NB4 (cell line): Measurements from ENCODE around the gene ALDOA.

Source experiments
- DNase-seq: peaks from one replicate; pipeline ENCODE4 v3.0.0; 2010; ENCODE audit warnings: low read depth
- H3K4me3 ChIP-seq: one replicate; pipeline ENCODE4 v1.5.1; 2011; ENCODE audit warnings: mild to moderate bottlenecking, low read depth, low read length, moderate library complexity
- MYC ChIP-seq: IDR thresholded peaks from 2 replicates; pipeline ENCODE4 v1.6.1; 2011; ENCODE audit warnings: low read depth, low read length
- POLR2A ChIP-seq: IDR thresholded peaks from 2 replicates; pipeline ENCODE4 v1.6.1; 2011; ENCODE audit warnings: mild to moderate bottlenecking; ENCODE audit not compliant: insufficient read length; ENCODE audit errors: extremely low read depth
- TF ChIP-seq, protein P1 (sequence below): IDR thresholded peaks from 2 replicates; pipeline ENCODE4 v1.6.1; 2011; ENCODE audit warnings: low read depth, low read length
- TF ChIP-seq, protein P2 (sequence below): IDR thresholded peaks from one replicate; pipeline ENCODE4 v1.5.1; 2012; ENCODE audit warnings: low read depth, low read length

Gene ALDOA

DNA sequence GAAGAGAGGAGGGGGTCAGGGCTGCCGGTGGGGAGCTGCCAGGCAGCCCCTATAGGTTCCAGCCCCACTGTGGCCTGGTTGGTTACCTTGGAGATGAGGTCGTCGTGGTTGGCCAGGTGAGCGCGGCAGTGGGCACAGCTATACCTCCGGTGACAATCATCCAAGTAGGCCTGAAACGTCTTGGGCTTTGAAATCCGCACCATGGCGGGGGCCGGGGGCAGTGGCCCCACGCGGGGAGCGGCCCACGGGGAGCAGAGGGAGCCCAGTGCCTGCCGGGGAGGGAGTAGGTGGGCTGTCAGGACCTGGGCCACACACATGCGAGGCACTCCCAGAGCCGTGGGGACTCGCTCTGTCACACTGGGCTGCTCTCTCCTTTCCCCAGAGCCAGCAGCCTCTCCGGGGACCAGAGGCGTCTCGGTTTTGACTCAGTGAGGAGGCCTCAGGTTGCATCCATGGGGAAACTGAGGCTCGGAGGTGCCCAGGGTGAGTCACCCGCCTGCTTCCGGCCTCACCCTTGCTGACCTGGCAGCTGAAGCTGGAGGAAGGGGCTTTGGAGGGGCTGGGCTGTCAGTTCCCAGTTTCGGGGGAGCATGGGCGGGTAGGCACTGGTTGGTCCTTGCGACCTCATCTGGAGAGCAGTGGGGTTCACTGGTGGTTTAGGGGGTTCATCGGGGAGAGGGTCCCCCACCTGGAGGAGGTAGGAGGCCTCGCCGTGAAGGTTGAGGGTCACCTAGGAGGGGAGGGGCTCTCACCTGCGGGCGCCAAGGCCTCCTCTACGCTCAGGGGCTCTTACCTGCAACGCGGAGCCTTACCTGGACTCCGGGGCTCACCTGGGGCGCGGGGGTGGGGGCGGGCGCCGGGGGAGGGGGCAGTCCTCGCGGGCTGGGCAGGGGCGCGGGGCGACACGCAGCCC, 29.9 kb downstream of the ALDOA start:
- TF ChIP-seq MYC: no peak
- TF ChIP-seq POLR2A: no peak
- TF ChIP-seq, protein P1, sequence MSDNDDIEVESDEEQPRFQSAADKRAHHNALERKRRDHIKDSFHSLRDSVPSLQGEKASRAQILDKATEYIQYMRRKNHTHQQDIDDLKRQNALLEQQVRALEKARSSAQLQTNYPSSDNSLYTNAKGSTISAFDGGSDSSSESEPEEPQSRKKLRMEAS: no peak
- TF ChIP-seq, protein P2, sequence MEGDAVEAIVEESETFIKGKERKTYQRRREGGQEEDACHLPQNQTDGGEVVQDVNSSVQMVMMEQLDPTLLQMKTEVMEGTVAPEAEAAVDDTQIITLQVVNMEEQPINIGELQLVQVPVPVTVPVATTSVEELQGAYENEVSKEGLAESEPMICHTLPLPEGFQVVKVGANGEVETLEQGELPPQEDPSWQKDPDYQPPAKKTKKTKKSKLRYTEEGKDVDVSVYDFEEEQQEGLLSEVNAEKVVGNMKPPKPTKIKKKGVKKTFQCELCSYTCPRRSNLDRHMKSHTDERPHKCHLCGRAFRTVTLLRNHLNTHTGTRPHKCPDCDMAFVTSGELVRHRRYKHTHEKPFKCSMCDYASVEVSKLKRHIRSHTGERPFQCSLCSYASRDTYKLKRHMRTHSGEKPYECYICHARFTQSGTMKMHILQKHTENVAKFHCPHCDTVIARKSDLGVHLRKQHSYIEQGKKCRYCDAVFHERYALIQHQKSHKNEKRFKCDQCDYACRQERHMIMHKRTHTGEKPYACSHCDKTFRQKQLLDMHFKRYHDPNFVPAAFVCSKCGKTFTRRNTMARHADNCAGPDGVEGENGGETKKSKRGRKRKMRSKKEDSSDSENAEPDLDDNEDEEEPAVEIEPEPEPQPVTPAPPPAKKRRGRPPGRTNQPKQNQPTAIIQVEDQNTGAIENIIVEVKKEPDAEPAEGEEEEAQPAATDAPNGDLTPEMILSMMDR: no peak
- no peak overlapping the region for H3K4me3 ChIP-seq
- no peak for DNase-seq

DNA sequence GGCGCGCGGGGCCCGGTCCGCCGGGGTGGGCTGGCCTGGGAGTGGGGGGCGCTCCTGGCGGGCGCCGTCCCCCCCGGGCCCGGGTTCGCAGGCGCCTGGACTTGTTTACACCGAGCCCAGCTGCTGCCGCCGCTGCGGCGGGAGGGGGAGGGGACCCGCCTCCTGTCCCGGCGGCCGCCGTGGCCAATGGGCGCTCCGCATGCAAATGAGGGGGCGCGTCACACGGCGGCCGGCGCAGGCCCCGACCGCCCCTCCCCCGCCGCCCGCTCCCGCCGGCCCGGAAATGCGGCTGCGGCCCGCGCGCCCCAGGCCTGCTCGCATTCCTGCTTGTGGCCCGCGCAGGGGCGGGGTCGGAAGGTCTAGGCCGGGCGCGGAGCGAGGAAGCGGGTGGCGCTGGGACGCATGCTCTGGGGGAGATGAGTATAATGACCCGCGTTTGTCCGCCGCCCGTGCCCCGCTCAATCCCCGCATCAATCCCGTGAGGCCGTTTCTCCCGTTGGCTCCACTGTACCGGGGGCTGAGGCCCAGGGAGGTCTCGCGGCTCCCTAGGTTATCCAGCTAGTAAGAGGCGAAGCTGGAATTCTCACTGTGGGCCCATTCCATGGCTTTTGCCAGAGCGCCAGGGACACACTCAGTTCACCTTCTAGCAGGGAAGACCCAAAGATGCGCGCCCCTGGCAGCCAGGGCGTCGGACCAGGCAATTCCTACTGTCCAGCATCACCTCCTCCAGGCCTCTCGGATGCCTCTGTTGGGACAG, 30.7 kb downstream of the ALDOA start, which contains the start of gene YPEL3:
YPEL3 (minus strand) TSS at position 109 of the 757 bp plus-strand sequence. CDS start 731 bp downstream, outside the sequence.
- DNase-seq: peak; percentile 76
- H3K4me3 ChIP-seq: no peak within 1 kb of the TSS
- TF ChIP-seq, protein P2: no peak
- TF ChIP-seq POLR2A (no peak), MYC (no peak)
- TF ChIP-seq, protein P1: no peak

DNA sequence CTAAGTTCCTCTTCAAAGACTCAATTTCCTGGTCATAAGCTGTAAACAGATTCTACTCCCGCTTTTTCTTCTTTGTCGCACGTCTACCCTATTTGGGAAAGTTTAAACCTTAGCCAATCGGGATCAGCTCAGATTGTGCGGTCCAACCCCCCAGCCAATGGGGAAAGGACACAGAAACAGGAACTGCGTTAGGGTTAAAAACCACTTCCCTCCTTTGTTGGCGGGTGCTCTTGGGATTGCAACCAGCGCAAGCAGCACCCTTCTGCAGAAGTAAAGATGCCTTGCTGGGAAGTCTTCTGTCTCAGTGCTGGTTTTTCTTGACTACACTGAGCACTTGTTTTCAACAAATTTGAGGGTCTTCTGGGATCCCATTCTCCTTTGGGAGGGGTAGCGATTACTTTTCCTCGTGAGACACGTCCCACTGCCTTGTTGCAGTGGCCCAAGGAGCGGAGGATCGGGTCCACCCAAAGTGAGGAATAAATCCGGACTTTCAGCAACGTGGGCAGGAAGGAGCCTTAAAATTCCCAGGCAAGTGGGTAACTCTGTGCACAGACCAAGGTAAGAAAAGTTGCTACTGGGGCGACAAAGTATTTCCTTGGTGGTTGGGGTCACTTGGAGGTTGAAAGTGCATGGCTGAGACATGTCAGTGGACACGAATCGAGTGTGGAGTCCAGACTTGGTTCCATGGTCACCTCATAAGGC, 31.5 kb downstream of the ALDOA start:
- DNase-seq: peak; percentile 46
- no peak overlapping the region for H3K4me3 ChIP-seq
- TF ChIP-seq POLR2A (peak; percentile 83), MYC (peak; percentile 34)
- TF ChIP-seq, protein P1: peak; percentile 56; the same call in 1 of the 2 replicates
- TF ChIP-seq, protein P2: no peak

DNA sequence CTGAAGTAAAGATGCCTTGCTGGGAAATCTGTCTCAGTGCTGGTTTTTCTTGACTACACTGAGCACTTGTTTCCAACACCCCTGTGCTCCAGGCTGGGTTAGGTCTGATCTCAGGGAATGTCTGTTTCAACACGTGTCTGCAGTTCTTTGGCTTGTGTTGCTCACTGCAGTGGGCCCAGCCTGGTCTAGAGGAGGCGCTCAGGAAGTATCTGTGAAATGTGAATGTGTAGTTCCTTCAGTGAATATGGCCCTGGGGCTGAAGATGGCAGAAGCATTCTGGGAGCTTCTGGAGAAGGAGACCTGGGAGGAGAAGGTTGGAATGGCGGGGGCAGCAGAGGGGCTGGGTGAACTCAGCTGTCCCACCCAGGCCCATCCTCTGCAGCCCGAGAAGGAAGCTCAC, 38.5 kb downstream of the ALDOA start:
- DNase-seq: no peak
- H3K4me3 ChIP-seq: no peak overlapping the region
- TF ChIP-seq, protein P2: no peak
- TF ChIP-seq, protein P1: no peak
- TF ChIP-seq MYC (no peak), POLR2A (no peak)

DNA sequence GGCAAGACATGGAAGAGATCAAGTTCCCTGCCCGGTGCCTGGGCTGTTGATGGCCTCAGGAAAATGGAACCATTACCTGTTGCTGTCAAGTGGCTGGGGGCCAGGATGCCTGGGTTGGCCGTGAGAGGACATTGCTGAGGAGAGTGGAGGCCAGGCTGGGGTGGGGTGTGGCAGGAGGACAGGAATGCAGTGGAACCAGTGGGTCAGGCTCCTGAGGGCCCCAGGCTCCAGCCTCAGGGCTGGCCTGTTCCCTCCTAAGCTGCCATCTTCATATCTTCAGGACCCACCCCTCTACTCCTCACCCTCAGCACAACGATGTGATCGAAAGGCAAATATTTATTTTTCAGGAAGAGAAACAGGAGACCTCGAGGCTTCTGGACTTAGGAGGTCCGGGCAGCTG, 38.9 kb downstream of the ALDOA start:
- DNase-seq: no peak
- H3K4me3 ChIP-seq: no peak overlapping the region
- TF ChIP-seq, protein P2: no peak
- TF ChIP-seq, protein P1: no peak
